ENCODE data around the gene RASA3. TPM values are rescaled to one million over a fixed set of nuclear protein-coding genes. Genes with fewer than 3 reads are reported as not detected.

The RASA3 gene
- total RNA-seq, 1 experiment from 2014 or later: 22.3 TPM

- TF ChIP-seq ZNF425 (CRISPR knock-in tag; conservative IDR thresholded peaks at IDR 0.05): no peak
- TF ChIP-seq ZNF232 (CRISPR knock-in tag; IDR thresholded peaks at IDR 0.05): no peak
- no peak for TF ChIP-seq CTCF (IDR thresholded peaks at IDR 0.05)
- TF ChIP-seq FOXP1 (CRISPR knock-in tag; IDR thresholded peaks at IDR 0.05; ENCODE audit: borderline replicate concordance): no peak
- no peak for TF ChIP-seq ZBTB21 (CRISPR knock-in tag; IDR thresholded peaks at IDR 0.05; ENCODE audit: borderline replicate concordance)
- no peak for TF ChIP-seq FOXK1 (CRISPR knock-in tag; IDR thresholded peaks at IDR 0.05)
- TF ChIP-seq, protein P1, sequence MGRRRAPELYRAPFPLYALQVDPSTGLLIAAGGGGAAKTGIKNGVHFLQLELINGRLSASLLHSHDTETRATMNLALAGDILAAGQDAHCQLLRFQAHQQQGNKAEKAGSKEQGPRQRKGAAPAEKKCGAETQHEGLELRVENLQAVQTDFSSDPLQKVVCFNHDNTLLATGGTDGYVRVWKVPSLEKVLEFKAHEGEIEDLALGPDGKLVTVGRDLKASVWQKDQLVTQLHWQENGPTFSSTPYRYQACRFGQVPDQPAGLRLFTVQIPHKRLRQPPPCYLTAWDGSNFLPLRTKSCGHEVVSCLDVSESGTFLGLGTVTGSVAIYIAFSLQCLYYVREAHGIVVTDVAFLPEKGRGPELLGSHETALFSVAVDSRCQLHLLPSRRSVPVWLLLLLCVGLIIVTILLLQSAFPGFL (CRISPR knock-in tag; IDR thresholded peaks at IDR 0.05; ENCODE audit: borderline replicate concordance): no peak
- no peak for TF ChIP-seq ZNF671 (CRISPR knock-in tag; IDR thresholded peaks at IDR 0.05)
- TF ChIP-seq ZNF532 (CRISPR knock-in tag; IDR thresholded peaks at IDR 0.05; ENCODE audit: borderline replicate concordance): no peak
These were observed 84.0 kb downstream of the RASA3 start (continued) for GRCh38 chr13:114048443-114048842.

GRCh38 chr13:114047358-114047881 is 85.0 kb downstream of the RASA3 start:
- no peak overlapping the region for H3K27ac Mint-ChIP-seq
- DNase-seq (ENCODE audit: low spot score) (no peak), ATAC-seq (no peak)
- TF ChIP-seq ZBTB21 (CRISPR knock-in tag; IDR thresholded peaks at IDR 0.05; ENCODE audit: borderline replicate concordance): no peak
- TF ChIP-seq ZNF416 (CRISPR knock-in tag; IDR thresholded peaks at IDR 0.05): no peak
- TF ChIP-seq FOXP4 (CRISPR knock-in tag; IDR thresholded peaks at IDR 0.05): no peak
- no peak for TF ChIP-seq CBFB (CRISPR knock-in tag; IDR thresholded peaks at IDR 0.05; ENCODE audit: low read depth)
- TF ChIP-seq EMX1 (CRISPR knock-in tag; IDR thresholded peaks at IDR 0.05): no peak
- no peak for TF ChIP-seq KAT7 (CRISPR knock-in tag; IDR thresholded peaks at IDR 0.05; ENCODE audit: borderline replicate concordance)
- ChIA-PET CTCF (interaction anchor here (0.6 kb wide), 1 partner anchor 11 kb away, joined by 3 read pairs; no protein-coding TSS in a partner anchor), POLR2A (no interaction called here)
- H3K27me3 Mint-ChIP-seq (ENCODE audit: low read depth): no peaks in the 10 kb centered on the region
- H3K36me3 Mint-ChIP-seq: no peaks in the 10 kb centered on the region
- H3K9me3 Mint-ChIP-seq: no peaks in the 10 kb centered on the region
- H3K4me3 Mint-ChIP-seq: no peak overlapping the region
- H3K4me1 Mint-ChIP-seq: peaks cover 20% of the 10 kb centered on the region
